GM21447 (cell line): Measurements from ENCODE around the gene NOP53.
"Not testable (repeated sequence)": the region's sequence is repeated elsewhere in the genome, so short reads cannot be mapped to it uniquely, and the experiment has no call there.

Experiments
- ATAC-seq: cut with Tn5 transposase; IDR thresholded peaks from one replicate; pipeline ENCODE4 v1.9.1; 2021; ENCODE audit not compliant: unreplicated experiment

The NOP53 gene

DNA sequence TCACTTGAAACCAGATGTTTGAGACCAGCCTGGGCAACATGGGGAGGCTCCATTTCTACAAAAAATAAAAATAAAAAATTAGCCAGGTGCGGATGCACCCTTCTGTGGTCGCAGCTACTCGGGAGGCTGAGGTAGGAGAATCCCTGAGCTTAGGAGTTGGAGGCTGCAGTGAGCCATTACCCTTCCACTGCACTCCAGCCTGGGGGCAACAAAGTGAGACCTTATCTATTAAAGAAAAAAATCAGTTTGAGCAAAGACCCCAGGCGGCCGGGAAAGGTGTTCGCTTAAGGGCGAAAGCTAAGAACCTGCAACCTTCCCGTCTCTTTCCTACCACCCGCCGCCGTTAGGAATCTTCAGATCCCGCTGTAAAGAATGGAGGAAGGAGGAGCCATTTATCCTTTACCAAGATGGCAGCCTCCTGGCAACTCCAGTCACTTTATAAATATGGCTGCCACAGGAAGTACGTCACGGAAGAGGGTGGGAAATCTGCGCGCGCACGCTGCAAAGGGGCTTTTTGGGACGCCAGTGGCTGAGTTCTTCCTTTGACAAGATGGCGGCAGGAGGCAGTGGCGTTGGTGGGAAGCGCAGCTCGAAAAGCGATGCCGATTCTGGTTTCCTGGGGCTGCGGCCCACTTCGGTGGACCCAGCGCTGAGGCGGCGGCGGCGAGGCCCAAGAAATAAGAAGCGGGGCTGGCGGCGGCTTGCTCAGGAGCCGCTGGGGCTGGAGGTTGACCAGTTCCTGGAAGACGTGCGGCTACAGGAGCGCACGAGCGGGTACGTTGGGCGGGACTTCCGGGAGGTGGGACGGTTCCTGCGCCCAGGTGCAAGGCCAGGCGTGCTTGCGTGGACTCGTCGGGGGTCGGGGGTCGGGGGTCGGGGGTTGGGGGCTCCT lies at the start of gene NOP53:
Gene NOP53 (plus strand): TSS at position 537 of the 892 bp plus-strand sequence. CDS start 14 bp downstream, at position 551.
- peak; percentile 73 for ATAC-seq

DNA sequence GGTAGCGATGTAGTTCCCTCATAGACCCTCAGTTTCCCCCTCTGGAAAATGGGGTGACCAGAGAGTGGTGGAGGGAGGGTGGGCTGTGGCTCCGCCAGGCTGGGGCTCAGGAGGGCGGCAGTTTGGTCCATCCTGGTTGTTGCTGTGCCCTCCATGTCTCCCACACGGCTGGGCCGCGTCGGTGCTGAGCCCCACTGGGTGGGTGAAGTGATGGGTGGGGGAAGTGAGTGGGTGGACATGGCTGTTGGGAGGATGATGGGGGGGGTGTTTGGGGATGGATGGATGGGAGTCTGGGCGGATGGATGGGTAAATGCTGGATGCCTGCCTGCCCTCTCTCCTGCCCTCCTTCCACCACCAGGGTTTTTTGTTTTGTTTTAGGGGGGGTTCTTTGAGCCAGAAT lies 48.7 kb upstream of the NOP53 start:
- no peak for ATAC-seq

DNA sequence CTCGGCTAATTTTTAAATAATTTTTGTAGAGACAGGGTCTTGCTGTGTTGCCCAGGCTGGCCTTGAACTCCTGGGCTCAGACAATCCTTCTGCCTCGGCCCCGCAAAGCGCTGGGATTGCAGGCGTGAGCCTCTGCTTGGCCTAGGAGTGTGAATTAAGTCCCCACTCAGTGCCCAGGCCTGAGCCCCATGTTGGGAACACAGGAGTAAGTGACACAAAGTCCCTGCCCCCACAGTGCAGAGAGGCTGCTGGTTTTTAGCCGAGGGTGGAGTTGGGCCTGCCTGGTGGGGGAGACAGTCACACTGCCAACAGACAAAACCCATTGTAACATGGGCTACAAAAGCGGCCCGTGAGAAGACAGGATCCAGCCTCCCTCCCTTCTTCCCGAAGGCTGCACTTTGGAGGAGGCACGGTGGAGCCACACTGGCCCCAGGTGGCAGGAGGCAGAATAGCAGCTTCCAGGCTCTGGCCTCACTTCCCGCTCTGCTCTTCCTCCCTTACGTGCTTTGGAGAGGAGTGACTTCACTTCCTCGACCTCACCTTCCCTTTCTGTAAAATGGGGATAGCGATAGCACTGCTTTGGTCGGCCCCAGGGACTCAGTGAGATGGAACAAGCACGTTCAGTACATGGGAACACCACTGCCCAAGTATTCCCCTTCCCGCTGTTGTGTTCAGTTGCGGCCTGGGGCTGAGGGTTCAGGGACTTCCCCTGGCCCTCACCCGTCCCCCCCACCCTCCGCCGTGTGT lies 47.3 kb upstream of the NOP53 start:
- ATAC-seq, result no peak

DNA sequence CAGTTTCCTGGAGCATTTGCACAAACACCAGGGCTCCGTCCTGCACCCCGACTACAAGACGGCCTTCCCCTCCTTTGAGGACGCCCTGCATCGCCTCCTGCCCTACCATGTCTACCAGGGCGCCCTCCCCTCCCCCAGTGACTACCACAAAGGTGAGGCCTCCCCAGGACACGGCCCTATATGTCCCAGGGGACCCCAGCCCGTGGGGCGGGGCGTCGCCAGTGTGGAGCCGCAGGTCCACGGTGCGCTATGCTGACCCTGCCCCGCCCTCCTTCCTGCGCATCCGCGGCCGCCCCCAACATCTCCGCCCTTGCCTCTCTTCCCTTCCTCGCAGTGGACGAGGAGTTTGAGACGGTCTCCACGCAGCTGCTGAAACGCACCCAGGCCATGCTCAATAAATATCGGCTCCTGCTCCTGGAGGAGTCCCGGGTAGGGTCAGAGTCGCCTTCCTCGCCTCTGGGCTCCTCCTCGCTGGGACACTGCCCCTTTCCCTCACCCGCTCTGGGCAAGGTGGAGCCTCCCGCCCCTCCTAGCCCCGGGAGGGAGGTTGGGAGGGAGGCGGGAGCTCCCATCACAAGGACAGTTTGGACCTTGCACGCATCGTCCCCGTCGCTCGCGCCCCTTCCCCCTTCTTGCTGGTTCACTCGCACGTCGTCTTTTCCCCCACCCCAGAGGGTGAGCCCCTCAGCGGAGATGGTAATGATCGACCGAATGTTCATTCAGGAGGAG lies 46.6 kb upstream of the NOP53 start:
- ATAC-seq, result no peak

DNA sequence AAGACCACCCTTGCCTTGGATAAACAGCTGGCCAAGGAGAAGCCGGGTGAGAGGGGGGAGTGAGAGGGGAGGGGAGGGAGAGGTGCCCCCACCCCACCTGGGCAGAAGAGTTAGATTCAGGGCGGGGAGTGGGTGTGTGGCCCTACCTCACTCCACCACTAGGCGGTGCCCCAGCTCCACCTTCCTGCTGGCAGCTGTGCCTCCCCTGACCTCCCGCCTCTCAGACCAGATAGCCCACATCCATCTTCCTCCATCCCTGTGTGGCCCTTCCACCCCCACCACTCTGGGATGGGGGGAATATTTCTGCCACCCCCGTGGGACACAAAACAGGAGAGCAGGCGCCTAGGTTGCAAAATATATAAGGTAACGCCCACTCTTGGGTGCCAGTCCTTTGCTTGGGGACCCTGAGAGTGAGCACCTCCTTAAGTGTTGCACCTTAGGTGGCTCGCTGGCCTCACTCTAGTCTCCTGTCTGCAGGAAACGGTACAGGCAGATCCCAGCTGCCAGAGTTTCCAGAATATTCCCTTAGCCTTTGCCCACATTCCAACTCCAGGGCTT lies 45.9 kb upstream of the NOP53 start:
- ATAC-seq, result no peak

DNA sequence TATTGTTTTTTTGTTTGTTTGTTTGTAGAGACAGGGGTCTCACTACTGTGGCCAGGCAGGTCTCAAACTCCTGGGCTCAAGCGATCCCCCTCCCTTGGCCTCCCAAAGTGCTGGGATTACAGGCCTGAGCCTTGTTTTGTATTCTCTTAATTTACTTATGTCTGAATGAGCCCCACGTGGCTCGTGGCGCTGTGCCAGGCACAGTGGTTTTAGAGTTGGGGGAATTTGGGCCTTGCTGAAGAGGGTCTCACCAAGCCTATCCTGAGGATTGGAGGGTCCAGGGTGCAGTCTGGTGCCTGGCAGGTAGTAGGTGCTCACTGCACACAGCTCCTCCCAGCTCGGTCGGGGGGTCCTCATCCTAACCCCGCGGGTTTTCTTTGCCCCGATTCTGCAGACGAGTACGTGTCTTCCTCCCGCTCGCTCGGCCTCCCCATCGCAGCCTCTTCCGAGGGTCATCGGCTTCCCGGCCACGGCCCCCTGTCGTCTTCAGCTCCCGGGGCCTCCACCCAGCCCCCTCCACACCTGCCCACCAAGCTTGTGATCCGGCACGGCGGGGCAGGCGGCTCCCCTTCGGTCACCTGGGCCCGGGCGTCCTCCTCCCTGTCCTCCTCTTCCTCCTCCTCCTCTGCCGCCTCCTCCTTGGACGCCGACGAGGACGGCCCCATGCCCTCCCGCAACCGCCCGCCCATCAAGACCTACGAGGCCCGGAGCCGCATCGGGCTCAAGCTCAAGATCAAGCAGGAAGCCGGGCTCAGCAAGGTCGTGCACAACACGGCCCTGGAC lies 44.2 kb upstream of the NOP53 start:
- ATAC-seq, result no peak

DNA sequence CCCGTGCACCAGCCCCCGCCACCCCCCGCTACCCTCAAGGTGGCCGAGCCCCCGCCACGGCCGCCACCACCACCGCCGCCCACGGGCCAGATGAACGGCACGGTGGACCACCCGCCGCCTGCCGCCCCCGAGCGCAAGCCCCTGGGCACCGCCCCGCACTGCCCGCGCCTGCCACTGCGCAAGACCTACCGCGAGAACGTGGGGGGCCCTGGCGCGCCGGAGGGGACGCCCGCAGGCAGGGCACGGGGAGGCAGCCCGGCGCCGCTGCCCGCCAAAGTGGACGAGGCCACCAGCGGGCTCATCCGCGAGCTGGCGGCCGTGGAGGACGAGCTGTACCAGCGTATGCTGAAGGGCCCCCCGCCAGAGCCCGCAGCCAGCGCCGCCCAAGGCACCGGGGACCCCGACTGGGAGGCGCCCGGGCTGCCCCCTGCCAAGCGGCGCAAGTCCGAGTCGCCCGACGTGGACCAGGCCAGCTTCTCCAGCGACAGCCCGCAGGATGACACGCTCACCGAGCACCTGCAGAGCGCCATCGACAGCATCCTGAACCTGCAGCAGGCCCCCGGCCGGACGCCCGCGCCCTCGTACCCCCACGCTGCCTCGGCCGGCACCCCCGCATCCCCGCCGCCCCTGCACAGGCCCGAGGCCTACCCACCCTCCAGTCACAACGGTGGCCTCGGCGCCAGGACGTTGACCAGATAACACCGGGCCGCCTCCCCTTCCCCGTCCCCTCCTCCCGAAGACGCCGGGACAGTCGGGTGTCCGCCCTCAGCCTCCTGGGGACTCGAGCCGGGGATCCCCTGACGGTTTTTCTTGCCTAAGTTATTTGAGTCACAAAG lies 43.4 kb upstream of the NOP53 start:
- ATAC-seq, result no peak

DNA sequence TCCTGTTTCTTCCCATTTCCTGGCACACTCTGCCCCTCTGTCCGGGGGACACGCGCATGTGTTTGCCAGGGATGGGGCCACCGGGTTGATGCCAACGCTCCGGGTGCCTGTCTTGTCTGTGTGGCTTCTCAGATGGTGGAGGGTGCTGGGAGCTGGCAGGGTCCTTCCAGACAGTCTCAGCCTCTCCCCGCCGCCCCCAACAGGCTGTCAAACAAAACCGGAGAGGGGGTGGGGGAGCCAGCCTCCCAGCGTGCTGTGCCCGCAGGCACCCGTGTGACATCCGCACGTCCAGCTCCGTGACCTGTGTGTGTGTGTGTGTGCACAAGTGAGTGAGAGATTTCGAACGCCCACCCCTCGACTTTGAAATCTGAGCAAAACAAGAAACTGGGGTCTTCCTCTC lies 42.7 kb upstream of the NOP53 start:
- ATAC-seq, result no peak

DNA sequence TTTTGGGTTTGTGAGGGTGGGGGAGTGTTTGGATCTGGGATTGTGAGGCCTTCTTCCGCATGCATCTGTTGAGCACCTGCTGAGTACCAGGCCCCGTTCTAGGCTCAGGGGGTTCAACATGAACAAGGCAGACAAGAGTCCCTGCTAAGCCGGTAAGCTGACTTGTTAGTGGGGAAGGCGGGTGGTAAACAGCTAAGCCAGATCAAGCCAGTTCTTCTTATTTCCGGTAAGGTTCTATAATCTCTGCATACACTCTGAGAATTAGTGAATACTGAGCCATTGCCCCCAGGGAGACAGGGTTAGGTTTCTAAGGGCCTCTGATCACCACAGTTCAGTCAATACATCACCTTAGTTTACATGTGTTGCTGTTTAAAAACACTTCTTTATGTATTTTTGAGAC lies 42.0 kb upstream of the NOP53 start:
- no peak for ATAC-seq

DNA sequence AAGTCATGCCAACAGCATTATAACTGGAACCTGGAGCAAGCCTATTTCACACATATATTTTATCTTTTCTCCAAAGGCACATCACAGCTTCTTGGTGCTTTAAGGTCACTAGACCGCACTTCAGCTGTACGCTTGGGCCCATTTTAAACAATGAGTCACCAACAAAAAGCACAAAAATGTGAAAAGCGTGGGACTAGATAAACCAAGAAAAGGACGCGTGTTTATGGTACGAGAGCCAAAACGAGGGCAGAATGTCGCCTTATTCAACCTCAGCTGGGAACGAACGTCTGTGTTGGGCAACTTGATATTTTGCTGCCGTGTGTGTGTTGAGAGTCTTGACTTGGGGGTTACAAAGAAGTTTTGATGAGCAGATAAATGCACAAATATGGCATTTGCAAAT lies 41.3 kb upstream of the NOP53 start:
- no peak for ATAC-seq

DNA sequence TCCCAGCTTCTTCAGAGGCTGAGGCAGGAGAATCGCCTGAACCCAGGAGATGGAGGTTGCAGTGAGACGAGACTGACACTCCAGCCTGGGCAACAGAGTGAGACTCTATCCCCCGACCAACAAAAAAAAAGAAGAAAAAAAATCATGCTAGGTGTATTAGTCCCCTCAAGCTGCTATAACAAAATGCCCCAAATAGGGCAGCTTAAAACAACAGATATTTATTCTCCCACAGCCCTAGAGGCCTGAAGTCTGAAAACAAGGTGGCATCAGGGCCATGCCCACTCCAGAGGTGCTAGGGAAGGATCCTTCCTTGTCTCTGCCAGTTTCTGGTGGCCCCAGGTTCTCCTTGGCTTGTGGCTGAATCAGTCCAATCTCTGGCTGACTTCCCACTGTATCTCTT lies 40.7 kb upstream of the NOP53 start:
- ATAC-seq, result no peak

DNA sequence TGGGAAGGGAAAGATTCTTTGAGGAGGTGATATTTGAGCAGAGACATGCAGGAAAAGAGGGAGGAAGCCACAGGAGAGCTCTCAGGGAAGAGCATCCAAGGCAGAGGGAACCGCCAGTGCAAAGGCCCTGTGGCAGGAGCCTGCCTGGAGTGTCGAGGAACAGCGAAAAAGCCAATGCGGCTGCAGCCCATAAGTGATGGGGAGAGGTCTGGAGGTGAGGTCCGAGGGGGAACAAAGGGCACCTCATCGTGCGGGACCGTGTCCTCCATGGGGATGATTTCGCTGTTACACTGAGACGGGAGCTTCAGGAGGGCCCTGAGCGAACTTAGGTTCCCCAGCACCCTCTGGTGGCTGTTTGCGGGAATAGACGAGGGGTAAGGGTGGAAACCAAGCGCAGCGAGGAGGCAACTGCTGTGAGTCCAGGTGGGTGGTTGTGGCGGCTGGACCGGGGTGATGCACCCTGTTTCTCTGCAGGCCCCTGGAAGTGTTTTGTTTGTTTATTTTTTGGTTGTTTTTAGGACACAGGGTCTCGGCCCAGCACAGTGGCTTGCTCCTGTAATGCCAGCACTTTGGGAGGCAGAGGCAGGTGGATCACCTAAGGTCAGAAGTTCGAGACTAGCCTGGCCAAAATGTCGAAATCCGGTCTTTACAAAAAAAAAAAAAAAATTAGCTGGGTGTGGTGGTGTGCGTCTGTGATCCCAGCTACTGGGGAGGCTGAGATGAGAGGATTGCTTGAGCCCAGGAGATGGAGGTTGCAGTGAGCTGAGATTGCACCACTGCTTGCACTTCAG lies 38.0 kb upstream of the NOP53 start:
- ATAC-seq, result no peak

DNA sequence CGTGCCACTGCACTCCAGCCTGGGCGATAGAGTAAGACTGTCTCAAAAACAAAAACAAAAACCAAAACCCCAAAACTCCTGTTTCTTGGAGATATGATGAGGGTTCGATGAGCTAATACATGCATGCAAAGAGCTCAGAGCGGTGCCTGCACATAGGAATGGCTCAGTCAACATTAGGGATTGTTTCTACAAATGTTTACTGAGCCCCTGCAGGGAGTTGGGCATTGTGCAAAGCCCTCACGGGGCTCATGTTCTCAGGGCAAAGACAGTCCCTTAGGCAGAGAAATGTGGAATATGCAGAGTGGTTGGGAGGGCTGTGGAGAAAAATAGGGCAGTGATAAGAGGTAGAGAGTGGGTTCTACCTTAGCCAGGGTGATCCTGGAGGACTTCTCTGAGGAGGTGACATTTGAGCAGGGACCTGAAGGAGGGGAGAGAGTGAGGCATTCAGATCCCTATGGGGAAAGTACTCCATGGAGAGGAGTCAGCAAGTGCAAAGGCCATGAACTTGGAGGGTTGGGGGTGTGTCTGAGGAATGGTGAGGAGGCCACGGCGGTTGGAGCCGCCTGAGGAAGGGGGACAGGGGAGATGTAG lies 33.6 kb upstream of the NOP53 start:
- no peak for ATAC-seq

DNA sequence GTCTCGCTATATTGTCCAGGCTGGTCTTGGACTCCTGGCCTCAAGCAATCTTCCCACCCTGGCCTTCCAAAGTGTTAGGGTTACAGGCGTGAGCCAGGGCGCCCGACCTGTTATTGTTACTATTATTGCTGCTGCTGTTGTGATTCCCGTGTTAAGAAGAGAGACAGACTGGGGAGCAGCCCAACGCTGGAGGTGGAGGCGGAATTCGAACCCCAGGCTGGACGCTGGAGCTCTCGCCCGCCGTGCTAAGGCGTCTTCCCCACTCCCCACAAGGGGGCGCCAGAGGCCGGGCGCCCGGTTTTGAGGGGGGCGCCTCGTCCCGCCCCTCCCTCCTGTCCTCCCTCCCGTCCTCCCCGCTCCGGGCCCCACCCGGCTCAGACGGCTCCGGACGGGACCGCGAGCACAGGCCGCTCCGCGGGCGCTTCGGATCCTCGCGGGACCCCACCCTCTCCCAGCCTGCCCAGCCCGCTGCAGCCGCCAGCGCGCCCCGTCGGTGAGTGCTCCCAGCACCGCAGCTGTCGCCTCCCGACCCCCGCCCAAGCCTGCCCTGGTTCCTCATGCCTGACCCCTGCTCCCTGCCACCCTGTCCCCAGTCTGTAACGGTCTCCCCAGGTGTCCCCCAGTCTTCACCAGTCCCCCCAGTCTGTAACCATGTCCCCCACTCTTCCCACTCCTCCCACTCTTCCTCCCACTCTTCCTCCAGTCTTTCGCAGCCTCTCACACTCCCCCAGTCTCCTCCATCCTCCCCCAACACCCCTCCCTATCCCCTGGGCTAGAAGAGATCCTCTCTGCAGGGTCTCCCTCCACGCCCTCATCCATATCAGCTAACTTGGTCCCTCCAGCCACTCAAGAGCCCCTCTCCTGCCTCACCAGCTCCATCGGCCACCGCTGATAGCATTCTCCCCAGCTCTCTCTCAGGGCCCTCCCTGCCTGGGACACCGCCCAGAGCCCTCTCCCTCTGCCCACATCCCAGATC lies 32.0 kb upstream of the NOP53 start, which contains the start of gene EHD2:
Gene EHD2 (plus strand): TSS at position 377 of the 976 bp plus-strand sequence. CDS start 3,191 bp downstream, outside the sequence.
- no peak for ATAC-seq

DNA sequence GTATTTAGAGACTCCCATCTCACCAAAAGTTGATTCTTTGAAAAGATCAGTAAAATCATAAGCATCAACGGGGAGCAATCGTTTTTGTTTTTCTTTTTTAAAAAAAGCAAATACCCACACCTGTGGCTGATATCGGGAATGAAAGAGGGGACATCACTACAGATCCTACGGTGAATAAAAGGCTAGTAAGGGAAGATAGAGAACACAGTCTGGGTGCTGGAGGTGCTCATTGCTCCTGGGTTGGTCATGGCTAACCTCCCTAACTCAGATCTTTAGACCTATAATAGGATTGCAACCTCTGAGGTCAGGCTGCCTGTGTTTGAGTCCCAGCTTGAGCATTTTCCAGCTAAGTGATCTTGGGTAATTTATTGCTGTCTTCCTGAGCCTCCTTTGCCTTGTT lies 31.0 kb upstream of the NOP53 start:
- ATAC-seq, result no peak

DNA sequence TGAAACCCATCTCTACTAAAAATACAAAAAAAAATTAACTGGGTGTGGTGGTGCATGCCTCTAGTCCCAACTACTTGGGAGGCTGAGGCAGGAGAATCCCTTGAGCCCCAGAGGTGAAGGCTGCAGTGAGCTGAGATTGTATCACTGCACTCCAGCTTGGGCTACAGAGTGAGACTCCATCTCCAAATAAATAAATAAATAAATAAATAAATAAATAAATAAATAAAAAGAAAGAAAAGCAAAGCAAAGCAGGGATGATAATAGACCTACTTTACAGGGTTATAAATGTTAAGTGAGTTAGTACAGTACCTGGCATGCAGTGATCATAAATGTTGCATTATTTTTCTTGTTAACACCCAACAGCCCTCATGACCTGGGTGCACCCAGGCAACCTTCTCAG lies 30.5 kb upstream of the NOP53 start:
- ATAC-seq, result not testable (repeated sequence)

DNA sequence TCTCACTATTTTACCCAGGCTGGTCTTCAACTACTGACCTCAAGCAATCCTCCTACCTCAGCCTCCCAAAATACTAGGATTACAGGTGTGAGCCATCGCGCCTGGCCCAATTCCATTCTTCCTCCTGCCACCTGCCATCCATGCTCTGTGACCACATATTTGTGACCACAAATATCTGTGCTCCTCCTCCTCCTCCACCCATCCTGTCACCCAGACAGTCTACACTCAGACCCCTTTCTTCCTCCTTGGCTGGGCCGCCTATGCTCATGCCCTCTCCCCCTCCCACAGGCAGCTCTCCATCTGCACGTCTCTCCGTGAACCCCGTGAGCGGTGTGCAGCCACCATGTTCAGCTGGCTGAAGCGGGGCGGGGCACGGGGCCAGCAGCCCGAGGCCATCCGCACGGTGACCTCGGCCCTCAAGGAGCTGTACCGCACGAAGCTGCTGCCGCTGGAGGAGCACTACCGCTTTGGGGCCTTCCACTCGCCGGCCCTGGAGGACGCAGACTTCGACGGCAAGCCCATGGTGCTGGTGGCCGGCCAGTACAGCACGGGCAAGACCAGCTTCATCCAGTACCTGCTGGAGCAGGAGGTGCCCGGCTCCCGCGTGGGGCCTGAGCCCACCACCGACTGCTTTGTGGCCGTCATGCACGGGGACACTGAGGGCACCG lies 28.9 kb upstream of the NOP53 start:
- ATAC-seq, result no peak
